Activated CD4-positive, alpha-beta T cell treated with anti-CD3 and anti-CD28 coated beads, Interleukin-2, amount 50 U/mL, for 4 hours (primary cell): ENCODE measurements around the gene TLK1.

ENCODE experiments used
- DNase-seq, 2 experiments: peaks; one replicate each; pipeline ENCODE4 v3.0.0-alpha.2; 2020

Gene TLK1

GRCh38 chr2:170953941-170954340, 206.8 kb downstream of the TLK1 start:
- DNase-seq = no peak

- no peak for DNase-seq
These were observed 210.4 kb downstream of the TLK1 start for GRCh38 chr2:170950221-170950761.

- no peak for DNase-seq
These were observed 211.3 kb downstream of the TLK1 start for GRCh38 chr2:170949415-170949814.

GRCh38 chr2:170944545-170944944, 216.1 kb downstream of the TLK1 start:
- no peak for DNase-seq

GRCh38 chr2:170943596-170943995, 217.1 kb downstream of the TLK1 start:
- DNase-seq = no peak

GRCh38 chr2:170943041-170943440, 217.7 kb downstream of the TLK1 start:
- DNase-seq = no peak

- no peak for DNase-seq
These were observed 218.1 kb downstream of the TLK1 start for GRCh38 chr2:170942615-170943014.
